ENCODE measurements around the gene MCMBP.
"Not testable (repeated sequence)": the region's sequence is repeated elsewhere in the genome, so short reads cannot be mapped to it uniquely, and the experiment has no call there.

The MCMBP gene

GRCh38 chr10:119803264-119803663 is 69.4 kb downstream of the MCMBP start:
- peaks cover 2% of the 10 kb centered on the region for H3K4me1 ChIP-seq (ENCODE audit: control insufficient read depth, insufficient read depth, low read length)
- H3K36me3 ChIP-seq (ENCODE audit: control insufficient read depth, insufficient read depth, low read length, severe bottlenecking): peaks cover 20% of the 10 kb centered on the region
- H3K9ac ChIP-seq (ENCODE audit: low read length): no peak overlapping the region
- no peak overlapping the region for H3K4me3 ChIP-seq (ENCODE audit: low read length)
- DNase-seq (ENCODE audit: low read depth): peak; percentile 66
- H3K9me3 ChIP-seq (ENCODE audit: control insufficient read depth, low read length): no peaks in the 10 kb centered on the region
- H3K27me3 ChIP-seq (replicated peaks; ENCODE audit: control insufficient read depth, insufficient read depth, low read length): no peaks in the 10 kb centered on the region

GRCh38 chr10:119801998-119802538 is 70.6 kb downstream of the MCMBP start:
- Histone ChIP-seq H3K9ac (ENCODE audit: low read length) (no peak overlapping the region), H3K4me3 (ENCODE audit: low read length) (no peak overlapping the region), H3K4me1 (ENCODE audit: control insufficient read depth, insufficient read depth, low read length) (peaks cover 2% of the 10 kb centered on the region), H3K27me3 (replicated peaks; ENCODE audit: control insufficient read depth, insufficient read depth, low read length) (no peaks in the 10 kb centered on the region), H3K9me3 (ENCODE audit: control insufficient read depth, low read length) (no peaks in the 10 kb centered on the region), H3K36me3 (ENCODE audit: control insufficient read depth, insufficient read depth, low read length, severe bottlenecking) (peaks cover 24% of the 10 kb centered on the region)
- no peak for DNase-seq (ENCODE audit: low read depth)

GRCh38 chr10:119801176-119801575 is 71.5 kb downstream of the MCMBP start:
- no peak overlapping the region for H3K4me3 ChIP-seq (ENCODE audit: low read length)
- no peak overlapping the region for H3K9ac ChIP-seq (ENCODE audit: low read length)
- H3K27me3 ChIP-seq (replicated peaks; ENCODE audit: control insufficient read depth, insufficient read depth, low read length): no peaks in the 10 kb centered on the region
- peaks cover 2% of the 10 kb centered on the region for H3K4me1 ChIP-seq (ENCODE audit: control insufficient read depth, insufficient read depth, low read length)
- no peaks in the 10 kb centered on the region for H3K9me3 ChIP-seq (ENCODE audit: control insufficient read depth, low read length)
- peaks cover 31% of the 10 kb centered on the region for H3K36me3 ChIP-seq (ENCODE audit: control insufficient read depth, insufficient read depth, low read length, severe bottlenecking)
- no peak for DNase-seq (ENCODE audit: low read depth)

GRCh38 chr10:119796039-119796438 is 76.6 kb downstream of the MCMBP start:
- Histone ChIP-seq H3K9ac (ENCODE audit: low read length) (no peak overlapping the region), H3K36me3 (ENCODE audit: control insufficient read depth, insufficient read depth, low read length, severe bottlenecking) (peaks cover 14% of the 10 kb centered on the region), H3K27me3 (replicated peaks; ENCODE audit: control insufficient read depth, insufficient read depth, low read length) (no peaks in the 10 kb centered on the region), H3K4me1 (ENCODE audit: control insufficient read depth, insufficient read depth, low read length) (no peaks in the 10 kb centered on the region), H3K4me3 (ENCODE audit: low read length) (no peak overlapping the region), H3K9me3 (ENCODE audit: control insufficient read depth, low read length) (no peaks in the 10 kb centered on the region)
- no peak for DNase-seq (ENCODE audit: low read depth)

GRCh38 chr10:119795101-119795500 is 77.5 kb downstream of the MCMBP start:
- H3K4me1 ChIP-seq (ENCODE audit: control insufficient read depth, insufficient read depth, low read length); H3K9ac ChIP-seq (ENCODE audit: low read length); H3K4me3 ChIP-seq (ENCODE audit: low read length); H3K9me3 ChIP-seq (ENCODE audit: control insufficient read depth, low read length); H3K27me3 ChIP-seq (replicated peaks; ENCODE audit: control insufficient read depth, insufficient read depth, low read length); DNase-seq (ENCODE audit: low read depth): not testable (repeated sequence)
- peaks cover 14% of the 10 kb centered on the region for H3K36me3 ChIP-seq (ENCODE audit: control insufficient read depth, insufficient read depth, low read length, severe bottlenecking)

GRCh38 chr10:119786117-119786769 is 86.4 kb downstream of the MCMBP start:
- Histone ChIP-seq H3K36me3 (ENCODE audit: control insufficient read depth, insufficient read depth, low read length, severe bottlenecking) (no peaks in the 10 kb centered on the region), H3K27me3 (replicated peaks; ENCODE audit: control insufficient read depth, insufficient read depth, low read length) (no peaks in the 10 kb centered on the region), H3K9ac (ENCODE audit: low read length) (no peak overlapping the region), H3K9me3 (ENCODE audit: control insufficient read depth, low read length) (no peaks in the 10 kb centered on the region), H3K4me3 (ENCODE audit: low read length) (no peak overlapping the region), H3K4me1 (ENCODE audit: control insufficient read depth, insufficient read depth, low read length) (peaks cover 12% of the 10 kb centered on the region)
- peak; percentile 64 for DNase-seq (ENCODE audit: low read depth)

- H3K27me3 ChIP-seq (replicated peaks; ENCODE audit: control insufficient read depth, insufficient read depth, low read length): no peaks in the 10 kb centered on the region
- H3K4me1 ChIP-seq (ENCODE audit: control insufficient read depth, insufficient read depth, low read length): peaks cover 12% of the 10 kb centered on the region
- no peak overlapping the region for H3K4me3 ChIP-seq (ENCODE audit: low read length)
- H3K9ac ChIP-seq (ENCODE audit: low read length): no peak overlapping the region
- H3K36me3 ChIP-seq (ENCODE audit: control insufficient read depth, insufficient read depth, low read length, severe bottlenecking): no peaks in the 10 kb centered on the region
- DNase-seq (ENCODE audit: low read depth): peak; percentile 50
- no peaks in the 10 kb centered on the region for H3K9me3 ChIP-seq (ENCODE audit: control insufficient read depth, low read length)
These were observed 88.1 kb downstream of the MCMBP start for GRCh38 chr10:119784340-119785067.

GRCh38 chr10:119783665-119784027 is 89.0 kb downstream of the MCMBP start:
- H3K9ac ChIP-seq (ENCODE audit: low read length): no peak overlapping the region
- no peak overlapping the region for H3K4me3 ChIP-seq (ENCODE audit: low read length)
- peaks cover 12% of the 10 kb centered on the region for H3K4me1 ChIP-seq (ENCODE audit: control insufficient read depth, insufficient read depth, low read length)
- H3K9me3 ChIP-seq (ENCODE audit: control insufficient read depth, low read length): no peaks in the 10 kb centered on the region
- no peaks in the 10 kb centered on the region for H3K36me3 ChIP-seq (ENCODE audit: control insufficient read depth, insufficient read depth, low read length, severe bottlenecking)
- H3K27me3 ChIP-seq (replicated peaks; ENCODE audit: control insufficient read depth, insufficient read depth, low read length): no peaks in the 10 kb centered on the region
- no peak for DNase-seq (ENCODE audit: low read depth)

- Histone ChIP-seq H3K4me3 (ENCODE audit: low read length) (no peak overlapping the region), H3K9ac (ENCODE audit: low read length) (no peak overlapping the region), H3K36me3 (ENCODE audit: control insufficient read depth, insufficient read depth, low read length, severe bottlenecking) (no peaks in the 10 kb centered on the region), H3K27me3 (replicated peaks; ENCODE audit: control insufficient read depth, insufficient read depth, low read length) (no peaks in the 10 kb centered on the region), H3K4me1 (ENCODE audit: control insufficient read depth, insufficient read depth, low read length) (peaks cover 12% of the 10 kb centered on the region), H3K9me3 (ENCODE audit: control insufficient read depth, low read length) (no peaks in the 10 kb centered on the region)
- DNase-seq (ENCODE audit: low read depth): peak; percentile 21
These were observed 89.5 kb downstream of the MCMBP start for GRCh38 chr10:119782981-119783664.

- Histone ChIP-seq H3K27me3 (replicated peaks; ENCODE audit: control insufficient read depth, insufficient read depth, low read length) (no peaks in the 10 kb centered on the region), H3K4me3 (ENCODE audit: low read length) (no peak overlapping the region), H3K9me3 (ENCODE audit: control insufficient read depth, low read length) (no peaks in the 10 kb centered on the region), H3K4me1 (ENCODE audit: control insufficient read depth, insufficient read depth, low read length) (peaks cover 12% of the 10 kb centered on the region), H3K9ac (ENCODE audit: low read length) (no peak overlapping the region), H3K36me3 (ENCODE audit: control insufficient read depth, insufficient read depth, low read length, severe bottlenecking) (no peaks in the 10 kb centered on the region)
- DNase-seq (ENCODE audit: low read depth): no peak
These were observed 91.1 kb downstream of the MCMBP start for GRCh38 chr10:119781498-119781897.

GRCh38 chr10:119780879-119781480 is 91.7 kb downstream of the MCMBP start:
- no peaks in the 10 kb centered on the region for H3K36me3 ChIP-seq (ENCODE audit: control insufficient read depth, insufficient read depth, low read length, severe bottlenecking)
- no peak overlapping the region for H3K9ac ChIP-seq (ENCODE audit: low read length)
- H3K4me1 ChIP-seq (ENCODE audit: control insufficient read depth, insufficient read depth, low read length): peaks cover 8% of the 10 kb centered on the region
- H3K27me3 ChIP-seq (replicated peaks; ENCODE audit: control insufficient read depth, insufficient read depth, low read length): no peaks in the 10 kb centered on the region
- DNase-seq (ENCODE audit: low read depth): no peak
- H3K9me3 ChIP-seq (ENCODE audit: control insufficient read depth, low read length): no peaks in the 10 kb centered on the region
- no peak overlapping the region for H3K4me3 ChIP-seq (ENCODE audit: low read length)

Measured in adipocyte (in vitro differentiated cells).